Effector memory CD4-positive, alpha-beta T cell (primary cell): ENCODE results near the gene DECR2.
A peak's percentile ranks its signal among the peaks of the same experiment; 100 is the strongest.

Source experiments
- DNase-seq, 3 donors: peaks; one replicate each; pipeline ENCODE4 v3.0.0-alpha.2; 2020
- H3K27ac ChIP-seq: 2 replicates; pipeline ENCODE4 v1.7.0; 2013; ENCODE audit warnings: mild to moderate bottlenecking, low read length, moderate library complexity; ENCODE audit not compliant: insufficient read depth, poor library complexity, severe bottlenecking
- H3K27me3 ChIP-seq: replicated peaks from 2 replicates; pipeline ENCODE4 v1.7.0; 2013; ENCODE audit warnings: mild to moderate bottlenecking, low read length; ENCODE audit not compliant: insufficient read depth, control insufficient read depth, poor library complexity, severe bottlenecking
- H3K36me3 ChIP-seq: 2 replicates; pipeline ENCODE4 v1.7.0; 2013; ENCODE audit warnings: mild to moderate bottlenecking, low read length, moderate library complexity; ENCODE audit not compliant: control insufficient read depth, insufficient read depth
- H3K4me1 ChIP-seq: 2 replicates; pipeline ENCODE4 v1.7.0; 2013; ENCODE audit warnings: low read length, mild to moderate bottlenecking; ENCODE audit not compliant: control insufficient read depth, insufficient read depth, poor library complexity, severe bottlenecking
- H3K4me3 ChIP-seq: 2 replicates; pipeline ENCODE4 v1.7.0; 2013; ENCODE audit warnings: low read length, low read depth, mild to moderate bottlenecking; ENCODE audit not compliant: insufficient read depth, poor library complexity, severe bottlenecking
- H3K9me3 ChIP-seq: 2 replicates; pipeline ENCODE4 v1.7.0; 2013; ENCODE audit warnings: mild to moderate bottlenecking, low read length, moderate library complexity; ENCODE audit not compliant: control insufficient read depth

DECR2 gene

DNA sequence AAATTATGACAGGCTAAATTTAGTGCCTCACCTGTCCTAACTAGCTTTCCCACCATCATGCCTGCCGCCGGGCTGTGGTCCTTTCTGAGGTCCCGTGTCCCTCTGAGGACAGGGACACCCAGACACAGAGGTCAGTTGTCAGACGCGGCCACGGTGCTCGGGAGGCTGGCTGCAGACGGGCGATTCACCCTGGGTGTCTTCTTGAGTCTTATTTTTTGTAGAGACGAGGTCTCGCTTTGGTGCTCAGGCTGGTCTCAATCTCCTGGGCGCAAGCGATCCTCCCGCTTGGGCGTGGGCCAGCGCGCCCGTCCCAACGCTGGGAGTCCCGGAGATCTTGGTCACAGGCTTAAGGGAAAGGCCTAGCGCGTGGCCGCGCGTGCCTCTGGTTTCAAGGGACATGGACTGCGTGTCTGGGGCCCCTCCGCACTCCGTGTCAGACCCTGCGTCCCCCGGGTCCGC lies 23.0 kb downstream of the DECR2 start:
- Histone ChIP-seq H3K4me3 (peak overlapping the region; percentile 90), H3K27me3 (no peaks in the 10 kb centered on the region), H3K36me3 (no peaks in the 10 kb centered on the region), H3K27ac (peak overlapping the region; percentile 84), H3K9me3 (no peaks in the 10 kb centered on the region), H3K4me1 (peaks cover 18% of the 10 kb centered on the region)
- DNase-seq: no peak

DNA sequence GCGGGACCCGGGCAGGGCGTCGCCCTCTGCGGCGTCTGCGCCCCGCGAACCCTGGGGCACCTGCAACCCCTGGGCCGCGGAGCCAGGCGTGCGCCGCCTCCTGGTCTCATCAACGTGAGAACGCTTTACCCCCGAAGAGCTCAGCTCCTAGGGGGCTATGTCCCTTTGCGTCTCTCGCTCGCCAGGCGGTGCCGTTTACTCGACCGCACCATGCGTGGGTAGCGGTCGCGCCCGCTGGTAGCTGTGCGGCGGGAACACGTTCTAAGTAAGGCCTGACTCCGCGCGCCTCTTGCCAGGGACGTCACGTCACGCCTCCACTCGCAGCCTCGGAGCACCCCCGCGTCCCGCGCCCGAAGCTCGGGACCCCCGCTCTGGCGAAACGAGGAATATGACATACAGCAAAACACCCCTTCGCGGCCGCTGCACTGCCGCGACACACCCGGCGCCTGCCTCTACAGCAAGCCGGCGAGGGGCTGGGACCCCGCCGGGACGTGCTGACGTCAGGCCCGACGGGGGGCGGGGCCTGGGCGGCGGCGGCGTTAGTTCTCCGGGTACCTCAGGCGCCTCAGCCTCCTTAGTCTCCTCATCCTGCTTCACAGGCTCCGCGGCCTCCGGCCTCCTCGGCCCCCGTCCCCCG lies 23.5 kb downstream of the DECR2 start, which contains the start of gene RAB11FIP3:
TSS of gene RAB11FIP3 (plus strand) at position 568 of the 637 bp plus-strand sequence. CDS start 358 bp downstream, outside the sequence.
- H3K27ac ChIP-seq: peak within 1 kb of the TSS; percentile 84
- H3K4me1 ChIP-seq: peaks cover 18% of the 10 kb centered on the region
- H3K27me3 ChIP-seq: no peaks in the 10 kb centered on the region
- H3K36me3 ChIP-seq: no peaks in the 10 kb centered on the region
- H3K4me3 ChIP-seq: peak within 1 kb of the TSS; percentile 90
- peak; percentile 59 to 75 (median 71) for DNase-seq
- no peaks in the 10 kb centered on the region for H3K9me3 ChIP-seq

DNA sequence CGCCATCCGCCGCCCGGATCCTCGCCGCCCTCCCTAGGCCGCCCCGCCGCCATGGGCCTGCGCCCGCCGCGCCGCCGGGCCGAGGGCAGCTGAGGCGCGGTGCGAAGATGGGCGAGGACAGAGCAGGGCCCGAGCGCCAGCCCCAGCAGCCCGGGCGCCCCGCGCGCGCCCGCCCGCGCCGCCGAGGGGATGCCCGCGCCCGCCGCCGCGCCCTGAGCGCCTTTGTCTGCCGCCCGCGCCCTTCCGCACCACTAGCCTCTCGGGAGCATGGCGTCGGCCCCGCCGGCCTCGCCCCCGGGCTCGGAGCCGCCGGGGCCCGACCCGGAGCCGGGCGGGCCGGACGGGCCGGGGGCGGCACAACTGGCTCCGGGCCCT lies 24.0 kb downstream of the DECR2 start:
- Histone ChIP-seq H3K27me3 (no peaks in the 10 kb centered on the region), H3K27ac (peak overlapping the region; percentile 84), H3K36me3 (no peaks in the 10 kb centered on the region), H3K4me1 (peaks cover 18% of the 10 kb centered on the region), H3K4me3 (no peak overlapping the region), H3K9me3 (no peaks in the 10 kb centered on the region)
- peak in 2 of 3 donors; percentile 11 to 32 for DNase-seq

DNA sequence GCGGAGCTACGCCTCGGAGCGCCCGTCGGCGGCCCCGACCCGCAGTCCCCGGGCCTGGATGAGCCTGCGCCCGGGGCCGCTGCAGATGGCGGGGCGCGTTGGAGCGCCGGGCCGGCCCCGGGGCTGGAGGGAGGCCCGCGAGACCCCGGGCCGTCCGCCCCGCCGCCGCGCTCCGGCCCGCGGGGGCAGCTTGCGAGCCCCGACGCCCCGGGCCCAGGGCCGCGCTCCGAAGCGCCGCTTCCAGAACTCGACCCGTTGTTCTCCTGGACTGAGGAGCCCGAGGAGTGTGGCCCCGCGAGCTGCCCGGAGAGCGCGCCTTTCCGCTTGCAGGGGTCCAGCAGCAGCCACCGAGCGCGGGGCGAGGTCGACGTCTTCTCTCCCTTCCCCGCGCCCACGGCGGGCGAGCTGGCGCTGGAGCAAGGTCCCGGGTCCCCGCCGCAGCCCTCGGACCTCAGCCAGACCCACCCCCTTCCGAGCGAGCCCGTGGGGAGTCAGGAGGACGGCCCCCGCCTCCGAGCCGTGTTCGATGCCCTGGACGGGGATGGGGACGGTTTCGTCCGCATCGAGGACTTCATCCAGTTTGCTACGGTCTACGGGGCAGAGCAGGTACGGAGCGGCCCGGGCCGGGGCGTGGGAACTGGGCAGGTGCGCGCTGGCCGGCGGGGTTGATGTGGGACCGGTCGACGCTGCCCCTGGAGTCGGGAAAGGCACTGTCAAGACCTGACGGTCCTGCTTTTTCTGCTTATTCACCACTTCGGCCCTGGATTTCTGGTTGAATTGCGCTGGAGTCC lies 24.6 kb downstream of the DECR2 start:
- no peak for DNase-seq
- Histone ChIP-seq H3K4me1 (peaks cover 18% of the 10 kb centered on the region), H3K27ac (peak overlapping the region; percentile 25), H3K9me3 (no peaks in the 10 kb centered on the region), H3K4me3 (peak overlapping the region; percentile 66), H3K36me3 (no peaks in the 10 kb centered on the region), H3K27me3 (no peaks in the 10 kb centered on the region)

DNA sequence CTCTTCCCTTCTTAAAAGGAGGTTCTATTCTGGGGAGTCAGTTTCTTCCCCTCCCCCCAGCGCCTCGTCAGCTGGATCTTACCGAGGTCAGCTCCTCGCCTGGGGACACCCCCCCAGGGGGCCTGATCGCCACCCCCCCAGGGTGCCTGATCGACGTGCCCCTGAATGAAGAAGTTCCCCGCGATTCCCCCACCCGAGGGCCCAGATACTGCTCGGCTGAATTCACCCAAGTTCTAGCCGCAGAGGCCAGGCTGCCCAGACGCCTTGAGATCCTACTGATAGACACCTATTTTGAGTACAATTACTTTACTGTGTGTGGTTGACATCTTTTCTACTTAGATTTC lies 25.2 kb downstream of the DECR2 start:
- no peak overlapping the region for H3K27ac ChIP-seq
- no peak for DNase-seq
- H3K4me1 ChIP-seq: peaks cover 18% of the 10 kb centered on the region
- no peaks in the 10 kb centered on the region for H3K27me3 ChIP-seq
- no peaks in the 10 kb centered on the region for H3K9me3 ChIP-seq
- no peaks in the 10 kb centered on the region for H3K36me3 ChIP-seq
- H3K4me3 ChIP-seq: peak overlapping the region; percentile 66

DNA sequence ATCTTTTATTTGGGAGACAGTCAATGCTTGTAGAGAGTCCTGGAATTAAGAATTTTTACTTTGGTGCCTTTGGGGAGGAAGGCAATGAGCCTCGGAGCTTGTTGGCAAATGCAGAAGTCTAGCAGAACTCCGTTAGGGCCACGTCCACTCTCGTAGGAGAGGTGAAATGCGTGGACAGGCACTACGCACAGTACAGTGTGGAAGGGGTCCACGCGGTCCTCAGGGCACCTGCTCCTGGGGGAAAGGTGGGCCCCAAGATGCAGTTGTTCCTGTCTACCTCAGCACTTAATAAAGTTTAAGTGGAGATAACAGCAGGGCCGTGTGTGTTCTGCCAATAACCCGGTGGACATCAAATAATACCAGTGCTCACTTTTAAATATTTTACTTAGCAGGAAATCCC lies 25.6 kb downstream of the DECR2 start:
- no peak overlapping the region for H3K27ac ChIP-seq

DNA sequence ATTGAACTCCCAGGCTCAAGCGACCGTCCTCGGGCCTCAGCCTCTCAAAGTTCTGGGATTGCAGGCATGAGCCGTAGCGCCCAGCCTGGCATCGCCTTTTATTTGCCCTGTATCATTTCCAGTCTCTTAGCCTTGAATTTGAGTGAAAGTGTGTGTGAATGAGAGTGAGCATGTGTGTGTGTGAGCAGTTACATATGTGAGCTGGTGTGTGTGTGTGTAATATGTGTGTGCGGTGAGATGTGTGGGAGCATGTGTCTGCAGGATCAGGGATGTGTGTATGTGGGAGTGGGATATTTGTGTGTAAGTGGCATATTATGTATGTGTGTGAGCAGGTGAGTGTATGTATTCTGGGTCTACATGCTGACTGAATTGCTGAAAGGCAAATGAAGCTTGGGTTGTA lies 29.2 kb downstream of the DECR2 start:
- H3K27me3 ChIP-seq: no peaks in the 10 kb centered on the region
- H3K4me1 ChIP-seq: peaks cover 11% of the 10 kb centered on the region
- no peak overlapping the region for H3K27ac ChIP-seq
- DNase-seq: no peak
- no peaks in the 10 kb centered on the region for H3K9me3 ChIP-seq
- no peaks in the 10 kb centered on the region for H3K36me3 ChIP-seq
- no peak overlapping the region for H3K4me3 ChIP-seq

More for the DNA sequence above, 25.6 kb downstream of the DECR2 start:
- H3K36me3 ChIP-seq: no peaks in the 10 kb centered on the region
- DNase-seq: no peak
- H3K4me3 ChIP-seq: no peak overlapping the region
- H3K27me3 ChIP-seq: no peaks in the 10 kb centered on the region
- H3K9me3 ChIP-seq: no peaks in the 10 kb centered on the region
- H3K4me1 ChIP-seq: peaks cover 18% of the 10 kb centered on the region

DNA sequence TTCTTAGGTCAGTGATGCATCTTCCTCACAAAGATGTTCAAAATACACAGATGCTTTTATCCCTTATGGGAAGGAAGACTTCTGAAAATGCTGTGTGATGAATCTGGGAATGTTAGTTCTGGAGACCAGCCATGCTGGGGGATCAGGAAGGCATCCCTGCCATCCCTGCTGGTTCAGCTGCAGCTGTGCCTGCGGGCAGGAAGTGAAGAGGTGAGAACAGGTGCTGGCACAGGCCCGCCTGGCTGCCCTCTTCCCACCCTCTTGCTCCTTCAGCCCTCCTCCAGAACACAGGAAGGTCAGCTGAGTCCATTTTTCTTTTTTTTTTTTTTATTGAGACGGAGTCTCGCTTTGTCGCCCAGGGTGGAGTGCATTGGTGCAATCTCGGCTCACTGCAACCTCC lies 38.9 kb downstream of the DECR2 start:
- Histone ChIP-seq H3K4me1 (no peaks in the 10 kb centered on the region), H3K27me3 (no peaks in the 10 kb centered on the region), H3K36me3 (peaks cover 4% of the 10 kb centered on the region), H3K4me3 (no peak overlapping the region), H3K9me3 (no peaks in the 10 kb centered on the region), H3K27ac (no peak overlapping the region)
- DNase-seq: no peak

DNA sequence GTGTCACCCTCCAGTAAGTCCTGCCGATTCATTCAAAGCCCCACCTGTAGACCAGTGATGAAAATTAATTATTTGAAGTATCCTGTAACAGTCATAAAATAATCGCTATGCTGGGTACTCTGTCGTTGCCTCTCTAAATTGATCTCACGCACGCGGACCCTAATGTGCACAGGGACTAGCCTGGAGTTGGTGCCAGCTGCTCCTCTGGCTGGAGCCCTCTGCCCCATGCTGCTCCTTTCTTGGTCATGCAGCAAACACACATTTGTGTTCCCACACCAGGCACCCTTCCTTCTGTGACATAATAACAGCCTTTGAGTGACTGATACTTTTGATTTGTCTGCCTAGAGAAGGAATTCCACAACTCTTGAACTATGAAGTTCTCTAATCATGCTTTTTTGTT lies 39.8 kb downstream of the DECR2 start:
- DNase-seq: no peak
- no peak overlapping the region for H3K27ac ChIP-seq
- H3K36me3 ChIP-seq: peaks cover 4% of the 10 kb centered on the region
- H3K4me1 ChIP-seq: no peaks in the 10 kb centered on the region
- no peaks in the 10 kb centered on the region for H3K27me3 ChIP-seq
- H3K4me3 ChIP-seq: no peak overlapping the region
- H3K9me3 ChIP-seq: no peaks in the 10 kb centered on the region

DNA sequence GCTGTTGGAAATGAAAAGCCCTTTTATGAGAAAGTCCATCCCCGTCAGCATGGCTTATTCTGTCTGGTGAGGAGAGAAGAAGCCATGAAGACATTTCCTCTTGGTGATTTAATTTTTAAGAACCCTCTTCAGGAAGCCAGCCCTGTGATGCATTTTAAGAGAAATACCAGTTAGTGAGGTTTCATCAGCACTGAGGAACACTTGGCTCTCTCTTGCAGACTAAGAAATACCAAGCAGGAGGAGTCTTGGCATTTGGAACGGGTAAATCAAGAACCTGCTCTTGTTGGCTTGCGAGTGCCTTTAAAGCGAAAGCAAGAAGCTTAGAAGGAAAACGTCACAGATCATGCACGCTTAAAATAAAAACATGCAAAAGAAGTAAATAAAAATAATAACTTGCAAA lies 41.3 kb downstream of the DECR2 start:
- Histone ChIP-seq H3K9me3 (no peaks in the 10 kb centered on the region), H3K27ac (no peak overlapping the region), H3K27me3 (no peaks in the 10 kb centered on the region), H3K4me1 (no peaks in the 10 kb centered on the region), H3K4me3 (no peak overlapping the region), H3K36me3 (peaks cover 4% of the 10 kb centered on the region)
- no peak for DNase-seq
